Sigmoid colon (tissue), 7 donors: ENCODE data around the gene GEMIN8. TPM values are rescaled to one million over a fixed set of nuclear protein-coding genes. Genes with fewer than 3 reads are reported as not detected.

Experiments
- DNase-seq: peaks from one replicate; pipeline ENCODE4 v3.0.0-alpha.2; 2019
- H3K27ac ChIP-seq, 4 donors: fragments of 200-600 bp; sonication (generic); one replicate each; pipeline ENCODE4 v1.5.1; 2016 to 2019; ENCODE audit warnings: mild to moderate bottlenecking in 1 of 4
- H3K27me3 ChIP-seq, 3 donors: fragments of 200-600 bp; sonication (generic); one replicate each; pipeline ENCODE4 v1.5.1; 2019; ENCODE audit warnings: mild to moderate bottlenecking in 1 of 3
- H3K36me3 ChIP-seq, 4 donors: fragments of 200-600 bp; sonication (generic); one replicate each; pipeline ENCODE4 v1.5.1; 2016 to 2019
- H3K4me1 ChIP-seq, 4 donors: fragments of 200-600 bp; sonication (generic); one replicate each; pipeline ENCODE4 v1.5.1; 2017 to 2019
- H3K4me3 ChIP-seq, 4 donors: fragments of 200-600 bp; sonication (generic); one replicate each; pipeline ENCODE4 v1.5.1; 2017 to 2019; ENCODE audit warnings: mild to moderate bottlenecking in 2 of 4, moderate library complexity in 1 of 4
- H3K9me3 ChIP-seq, 4 donors: fragments of 200-600 bp in 3 of 4; sonication (generic) in 3 of 4; one replicate each; pipeline versions ENCODE4 v1.5.1 to v1.6.1; 2013 to 2019
- EP300 ChIP-seq, 4 donors: sonication (generic); formaldehyde crosslinking; IDR thresholded peaks; one replicate each; pipeline ENCODE4 v1.6.1; 2017; ENCODE audit warnings: antibody characterized with exemption in 4 of 4
- POLR2A ChIP-seq, 2 donors: fragments of 450-650 bp; IDR thresholded peaks; one replicate each; pipeline ENCODE4 v1.6.1; 2016; ENCODE audit warnings: antibody characterized with exemption in 2 of 2, mild to moderate bottlenecking in 2 of 2, moderate library complexity in 2 of 2
- POLR2AphosphoS5 ChIP-seq, 4 donors: sonication (generic); formaldehyde crosslinking; IDR thresholded peaks; one replicate each; pipeline ENCODE4 v1.6.1; 2017; ENCODE audit warnings: antibody characterized with exemption in 4 of 4
- WGBS, 2 donors: extraction: QIAGEN DNeasy Blood & Tissue Kit; methylation state at CpG; one replicate each; pipeline ENCODE4 v1.1.7; 2013; 5-methylcytosine and 5-hydroxymethylcytosine counted together
- intact Hi-C: fragments of 100-400 bp; cut with DNase I; formaldehyde crosslinking; loops from one replicate; pipeline ENCODE4 v1.15.1; 2023
- polyA plus RNA-seq, 3 donors: library from polyadenylated mRNA; stranded (reverse); fragments of 200-250 nt; gene quantifications; one replicate each; pipeline ENCODE4 v1.2.3, GENCODE V29; 2013
- total RNA-seq, 4 donors: library from RNA; depleted of rRNA; stranded (reverse); fragments of >200 nt; gene quantifications; one replicate each; pipeline ENCODE4 v1.1.0, GENCODE V29; 2016
- TF ChIP-seq, protein P1 (sequence below), 4 experiments: fragments of 450-650 bp in 3 of 4; fragments of 200-600 bp in 1 of 4; IDR thresholded peaks; one replicate each; pipeline ENCODE4 v1.5.1; 2016 to 2019; ENCODE audit warnings: antibody characterized with exemption in 4 of 4, mild to moderate bottlenecking in 3 of 4, moderate library complexity in 2 of 4
- donor health status: healthy with polysubstance abuse.
- donor health status: Bipolar disorder and iron deficiency.
- donor health status: healthy.

The GEMIN8 gene
- total and polyA plus RNA-seq, 7 donors, result 9.5 to 28.5 (median 19.3) TPM

DNA sequence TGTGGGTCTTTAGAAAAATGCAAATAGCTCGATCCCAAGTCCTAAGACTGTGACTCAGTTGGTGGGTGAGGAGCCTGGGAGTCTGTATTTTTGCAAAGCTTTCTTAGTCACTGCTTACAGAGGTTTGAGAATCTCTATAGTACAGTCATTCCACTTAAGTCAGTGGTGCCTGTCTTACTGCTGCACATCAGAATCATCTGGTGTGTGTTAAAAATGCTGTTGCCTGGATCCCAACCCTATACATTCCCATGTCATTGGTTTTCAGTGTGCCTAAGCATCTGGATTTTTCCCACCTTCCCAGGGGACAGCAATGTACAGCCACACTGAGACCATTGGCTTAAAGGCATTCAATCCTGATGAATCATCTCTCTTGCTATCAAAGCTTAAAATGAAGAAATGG lies 21.0 kb upstream of the GEMIN8 start:
- H3K4me3 ChIP-seq, result no peak overlapping the region
- no peak for TF ChIP-seq POLR2AphosphoS5 (IDR thresholded peaks at IDR 0.05)
- TF ChIP-seq POLR2A (IDR thresholded peaks at IDR 0.05), result no peak
- TF ChIP-seq, protein P1, sequence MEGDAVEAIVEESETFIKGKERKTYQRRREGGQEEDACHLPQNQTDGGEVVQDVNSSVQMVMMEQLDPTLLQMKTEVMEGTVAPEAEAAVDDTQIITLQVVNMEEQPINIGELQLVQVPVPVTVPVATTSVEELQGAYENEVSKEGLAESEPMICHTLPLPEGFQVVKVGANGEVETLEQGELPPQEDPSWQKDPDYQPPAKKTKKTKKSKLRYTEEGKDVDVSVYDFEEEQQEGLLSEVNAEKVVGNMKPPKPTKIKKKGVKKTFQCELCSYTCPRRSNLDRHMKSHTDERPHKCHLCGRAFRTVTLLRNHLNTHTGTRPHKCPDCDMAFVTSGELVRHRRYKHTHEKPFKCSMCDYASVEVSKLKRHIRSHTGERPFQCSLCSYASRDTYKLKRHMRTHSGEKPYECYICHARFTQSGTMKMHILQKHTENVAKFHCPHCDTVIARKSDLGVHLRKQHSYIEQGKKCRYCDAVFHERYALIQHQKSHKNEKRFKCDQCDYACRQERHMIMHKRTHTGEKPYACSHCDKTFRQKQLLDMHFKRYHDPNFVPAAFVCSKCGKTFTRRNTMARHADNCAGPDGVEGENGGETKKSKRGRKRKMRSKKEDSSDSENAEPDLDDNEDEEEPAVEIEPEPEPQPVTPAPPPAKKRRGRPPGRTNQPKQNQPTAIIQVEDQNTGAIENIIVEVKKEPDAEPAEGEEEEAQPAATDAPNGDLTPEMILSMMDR (IDR thresholded peaks at IDR 0.05), result no peak
- no peak for TF ChIP-seq EP300 (IDR thresholded peaks at IDR 0.05)
- DNase-seq, result no peak
- H3K27ac ChIP-seq, result no peak overlapping the region
- intact Hi-C loops, result loop anchor here (5.0 kb wide), 1 partner anchor 1092 kb away; no protein-coding TSS in a partner anchor
- H3K4me1 ChIP-seq, result no peaks in the 10 kb centered on the region
- no peaks in the 10 kb centered on the region for H3K9me3 ChIP-seq
- no peaks in the 10 kb centered on the region for H3K36me3 ChIP-seq
- H3K27me3 ChIP-seq, result no peaks in the 10 kb centered on the region
- WGBS, 2 donors, result 61 to 76% methylated on average over 1 of the region's 1 CpG

DNA sequence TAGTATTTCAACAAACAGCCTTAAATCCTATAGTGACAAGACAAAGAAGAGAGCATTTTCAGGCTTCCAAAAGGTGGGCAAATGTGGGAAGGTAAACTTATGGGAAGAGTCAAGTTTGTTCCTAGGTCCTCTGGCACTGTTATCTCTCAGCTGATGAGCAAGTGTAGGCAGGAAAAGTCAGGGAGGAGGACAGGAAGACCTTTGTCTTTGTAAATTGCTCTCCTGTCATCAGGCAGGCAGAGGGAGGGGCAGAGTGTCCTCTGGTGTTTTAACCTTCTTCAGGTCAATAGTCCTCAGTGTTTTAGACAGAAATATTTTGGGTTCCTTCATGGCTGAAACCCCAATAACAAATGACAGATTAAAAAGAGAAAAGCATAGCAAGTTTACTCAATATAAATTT lies 13.5 kb upstream of the GEMIN8 start:
- DNase-seq, result no peak
- H3K36me3 ChIP-seq, result no peaks in the 10 kb centered on the region
- no peaks in the 10 kb centered on the region for H3K4me1 ChIP-seq
- no peak overlapping the region for H3K4me3 ChIP-seq
- no peaks in the 10 kb centered on the region for H3K27me3 ChIP-seq
- intact Hi-C loops, result no loop called here
- H3K9me3 ChIP-seq, result no peaks in the 10 kb centered on the region
- TF ChIP-seq POLR2A (IDR thresholded peaks at IDR 0.05) (no peak), EP300 (IDR thresholded peaks at IDR 0.05) (no peak), POLR2AphosphoS5 (IDR thresholded peaks at IDR 0.05) (no peak)
- TF ChIP-seq, protein P1 (IDR thresholded peaks at IDR 0.05), result no peak
- H3K27ac ChIP-seq, result no peak overlapping the region

DNA sequence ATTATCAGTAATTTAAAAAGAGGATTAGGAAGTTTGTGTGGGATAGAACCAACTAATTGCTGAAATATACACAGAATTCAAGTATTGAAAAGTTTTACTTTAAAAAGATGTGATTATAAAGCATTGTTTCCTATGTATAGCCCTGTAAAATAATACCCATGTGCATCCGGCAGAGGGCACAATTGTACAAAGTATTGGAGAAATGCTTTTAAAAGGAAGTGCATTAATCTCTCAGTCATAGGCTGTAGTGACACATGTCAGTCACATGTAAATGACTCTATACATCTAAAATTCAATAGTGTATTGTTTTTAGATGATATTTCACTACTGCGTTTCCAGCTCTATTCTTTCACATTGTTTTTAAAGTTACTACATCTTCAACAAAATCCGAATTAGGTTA lies 9.7 kb upstream of the GEMIN8 start:
- H3K27me3 ChIP-seq, result no peaks in the 10 kb centered on the region
- H3K36me3 ChIP-seq, result no peaks in the 10 kb centered on the region
- peak in 2 of 4 donors; percentile 23 to 44 for TF ChIP-seq POLR2AphosphoS5 (IDR thresholded peaks at IDR 0.05)
- no peak for TF ChIP-seq EP300 (IDR thresholded peaks at IDR 0.05)
- TF ChIP-seq, protein P1 (IDR thresholded peaks at IDR 0.05), result peak in 3 of 4 experiments; percentile 27 to 39 (median 27)
- TF ChIP-seq POLR2A (IDR thresholded peaks at IDR 0.05), result no peak
- no peak overlapping the region for H3K27ac ChIP-seq
- H3K4me3 ChIP-seq, result no peak overlapping the region
- DNase-seq, result no peak
- WGBS, 2 donors, result 32 to 36% methylated on average over 3 of the region's 3 CpGs
- intact Hi-C loops, result loop anchor here (1.0 to 5.0 kb wide), 2 partner anchors 1104 to 1203 kb away; no protein-coding TSS in a partner anchor
- H3K4me1 ChIP-seq, result no peaks in the 10 kb centered on the region
- H3K9me3 ChIP-seq, result no peaks in the 10 kb centered on the region

DNA sequence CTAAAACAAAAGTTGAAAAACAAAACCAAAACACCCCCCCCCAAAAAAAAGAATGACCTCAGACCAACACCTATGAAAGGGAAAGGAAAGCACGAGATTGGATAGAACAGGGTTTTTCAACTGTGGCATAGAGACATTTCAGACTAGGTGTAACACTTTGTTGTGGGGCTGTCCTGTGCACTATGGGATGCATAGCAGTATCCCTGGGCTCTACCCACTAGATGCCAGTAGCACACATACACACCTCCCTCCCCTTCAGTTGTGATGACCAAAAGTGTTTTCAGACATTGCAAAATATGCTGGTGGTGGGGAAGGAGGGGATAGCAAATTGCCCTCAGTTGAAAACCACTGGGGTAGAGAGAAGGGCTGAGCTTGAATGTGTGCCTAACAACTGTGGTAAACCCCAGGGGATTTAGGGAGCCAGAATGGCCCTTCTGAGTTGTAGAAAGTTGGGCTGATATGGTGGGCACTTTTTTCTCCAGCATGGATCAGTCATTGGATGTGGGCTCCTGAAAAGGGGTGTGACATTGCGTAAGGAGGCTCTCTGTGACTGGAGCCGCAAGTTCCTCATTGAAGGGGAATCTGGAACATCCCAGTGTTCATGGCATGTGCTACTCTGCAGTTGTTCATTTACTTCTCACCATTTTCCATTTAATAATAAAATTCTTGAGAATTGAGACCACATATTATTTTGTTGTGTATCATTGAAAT lies 8.8 kb upstream of the GEMIN8 start:
- Histone ChIP-seq H3K4me3 (no peak overlapping the region), H3K36me3 (no peaks in the 10 kb centered on the region), H3K27me3 (no peaks in the 10 kb centered on the region), H3K9me3 (no peaks in the 10 kb centered on the region), H3K27ac (no peak overlapping the region), H3K4me1 (no peaks in the 10 kb centered on the region)
- 64 to 72% methylated on average over 3 of the region's 3 CpGs for WGBS, 2 donors
- DNase-seq, result no peak
- TF ChIP-seq EP300 (IDR thresholded peaks at IDR 0.05), result no peak
- TF ChIP-seq, protein P1 (IDR thresholded peaks at IDR 0.05), result no peak
- TF ChIP-seq POLR2A (IDR thresholded peaks at IDR 0.05), result no peak
- TF ChIP-seq POLR2AphosphoS5 (IDR thresholded peaks at IDR 0.05), result no peak
- intact Hi-C loops, result loop anchor here (1.0 to 5.0 kb wide), 2 partner anchors 1105 to 1204 kb away; no protein-coding TSS in a partner anchor
